HT-29 (cell line): ENCODE measurements around the gene IL17RB. TPM values are rescaled to one million over a fixed set of nuclear protein-coding genes. Genes with fewer than 3 reads are reported as not detected.

ENCODE experiments used
- small RNA-seq: library from RNA; depleted of rRNA; stranded (forward); fragments of <200 nt; gene quantifications from one replicate; pipeline ENCODE3, GENCODE V24; 2014
- total RNA-seq: library from RNA; depleted of rRNA; stranded (reverse); fragments of >200 nt; shearing (Covaris generic); gene quantifications from 2 replicates; pipeline ENCODE4 v1.2.3, GENCODE V29; 2014; rRNA removed

Gene IL17RB
- total RNA-seq, 1 experiment from 2014 or later, result 14.9 TPM

Small RNA genes lying within 50 kb of the gene (small RNA-seq; reads per million reads assigned to genes)
- not detected for gene AC012467.1

Other genes with a start within 250 kb of the IL17RB start
- gene CHDH, start 149 bp upstream of the IL17RB start, total RNA-seq, result 27.6 and 54.6 TPM in 2 replicates
- gene ACTR8, start 35.6 kb downstream of the IL17RB start, total RNA-seq, result 10.9 and 13.4 TPM in 2 replicates
- gene SELENOK, start 45.3 kb downstream of the IL17RB start, total RNA-seq, result 33.2 and 37.3 TPM in 2 replicates